Smooth muscle cell (in vitro differentiated cells): Measurements from ENCODE around the gene ARSK. TPM values are rescaled to one million over a fixed set of nuclear protein-coding genes. Genes with fewer than 3 reads are reported as not detected.

Experiments used
- DNase-seq: peaks from one replicate; lab custom pipeline; 2025; ENCODE audit not compliant: unreplicated experiment; lab: John Stamatoyannopoulos, UW
- H2AFZ ChIP-seq: fragments of 200-600 bp; sonication (generic); 2 replicates; pipeline ENCODE4 v1.6.0; 2016; ENCODE audit warnings: antibody characterized with exemption, low read depth, mild to moderate bottlenecking
- H3F3A ChIP-seq: fragments of 200-600 bp; sonication (generic); 2 replicates; pipeline ENCODE4 v1.6.0; 2017; ENCODE audit warnings: antibody characterized with exemption, low read depth
- H3K27ac ChIP-seq: fragments of 200-600 bp; sonication (generic); 2 replicates; pipeline ENCODE4 v1.5.1; 2016; ENCODE audit warnings: low read depth, mild to moderate bottlenecking
- H3K27me3 ChIP-seq: fragments of 200-600 bp; sonication (generic); 2 replicates; pipeline ENCODE4 v1.6.1; 2016; ENCODE audit warnings: low read depth, mild to moderate bottlenecking
- H3K36me3 ChIP-seq: fragments of 200-600 bp; sonication (generic); 2 replicates; pipeline ENCODE4 v1.5.1; 2016; ENCODE audit warnings: low read depth
- H3K4me1 ChIP-seq: fragments of 200-600 bp; sonication (generic); 2 replicates; pipeline ENCODE4 v1.5.1; 2016; ENCODE audit warnings: low read depth
- H3K4me2 ChIP-seq: fragments of 200-600 bp; sonication (generic); 2 replicates; pipeline ENCODE4 v1.6.0; 2016; ENCODE audit warnings: mild to moderate bottlenecking
- H3K4me3 ChIP-seq: fragments of 200-600 bp; sonication (generic); 2 replicates; pipeline ENCODE4 v1.5.1; 2016; ENCODE audit warnings: mild to moderate bottlenecking
- H3K79me2 ChIP-seq: fragments of 200-600 bp; sonication (generic); 2 replicates; pipeline ENCODE4 v1.6.0; 2016; ENCODE audit warnings: low read depth, mild to moderate bottlenecking
- H3K9ac ChIP-seq: fragments of 200-600 bp; sonication (generic); 2 replicates; pipeline ENCODE4 v1.6.0; 2016; ENCODE audit warnings: low read depth
- H3K9me3 ChIP-seq: fragments of 200-600 bp; sonication (generic); replicated peaks from 2 replicates; pipeline ENCODE4 v1.5.1; 2016; ENCODE audit warnings: low read depth
- H4K20me1 ChIP-seq: fragments of 200-600 bp; sonication (generic); 2 replicates; pipeline ENCODE4 v1.6.0; 2016; ENCODE audit warnings: low read depth
- CTCF ChIP-seq: fragments of 200-600 bp; sonication (generic); IDR thresholded peaks from 2 replicates; pipeline ENCODE4 v1.5.1; 2017; ENCODE audit warnings: borderline replicate concordance, mild to moderate bottlenecking, antibody characterized with exemption; ENCODE audit not compliant: insufficient read depth, poor library complexity, severe bottlenecking
- WGBS: methylation state at CpG from one replicate; pipeline ENCODE4 v1.1.7; 2016; ENCODE audit warnings: low lambda C conversion rate; 5-methylcytosine and 5-hydroxymethylcytosine counted together
- polyA plus RNA-seq: library from polyadenylated mRNA; unstranded; fragments of >200 nt; fragmentation: Nextera tagmentation; extraction: Ambion mirVana; gene quantifications from 2 replicates; pipeline ENCODE4 v1.2.1, GENCODE V29; 2016
- total RNA-seq: library from RNA; depleted of rRNA; stranded (reverse); fragments of >200 nt; gene quantifications from 2 replicates; pipeline ENCODE4 v1.2.3, GENCODE V29; 2014

ARSK gene
- total and polyA plus RNA-seq, 2 experiments from 2014 or later, result 12.1 to 18.8 TPM

DNA sequence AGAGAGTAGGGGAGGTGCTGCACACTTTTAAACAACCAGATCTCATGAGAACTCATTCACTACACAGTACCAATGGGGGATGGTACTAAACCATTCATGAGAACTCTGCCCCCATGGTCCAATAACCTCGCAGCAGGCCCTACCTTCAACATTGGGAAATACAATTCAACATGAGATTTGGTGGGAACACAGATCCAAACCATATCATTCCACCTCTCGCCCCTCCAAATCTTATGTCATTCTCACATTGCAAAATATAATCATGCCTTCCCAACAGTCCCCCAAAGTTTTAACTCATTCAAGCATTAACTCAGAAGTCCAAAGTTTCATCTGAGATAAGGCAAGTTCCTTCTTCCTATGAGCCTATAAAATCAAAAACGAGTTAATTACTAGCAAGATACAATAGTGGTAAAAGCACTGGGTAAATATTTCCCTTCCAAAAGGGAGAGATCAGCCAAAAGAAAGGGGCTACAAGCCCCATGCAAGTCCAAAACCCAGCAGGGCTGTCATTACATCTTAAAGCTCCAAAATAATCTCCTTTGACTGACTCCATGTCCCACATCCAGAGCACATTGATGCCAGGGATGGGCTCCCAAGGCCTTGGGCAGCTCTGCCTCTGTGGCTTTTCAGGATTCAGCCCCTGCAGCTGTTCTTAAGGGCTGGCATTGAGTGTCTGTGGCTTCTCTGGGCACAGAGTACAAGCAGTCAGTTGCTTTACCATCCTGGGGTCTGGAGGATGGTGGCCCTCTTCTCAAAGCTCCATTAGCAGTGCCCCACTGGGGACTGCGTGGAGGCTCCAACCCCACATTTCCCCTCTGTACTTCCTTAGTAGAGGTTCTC, 73.3 kb downstream of the ARSK start:
- no peak for DNase-seq
- Histone ChIP-seq H3K4me1 (no peaks in the 10 kb centered on the region), H3K36me3 (no peaks in the 10 kb centered on the region), H3K9me3 (no peaks in the 10 kb centered on the region), H3K4me3 (no peak overlapping the region), H2AFZ (no peak overlapping the region), H3K9ac (no peak overlapping the region), H3K27me3 (no peaks in the 10 kb centered on the region), H3K79me2 (no peaks in the 10 kb centered on the region), H3K4me2 (no peak overlapping the region), H4K20me1 (no peaks in the 10 kb centered on the region), H3F3A (no peaks in the 10 kb centered on the region), H3K27ac (no peak overlapping the region)
- WGBS, result 91% methylated on average over 4 of the region's 4 CpGs
- TF ChIP-seq CTCF, result no peak

DNA sequence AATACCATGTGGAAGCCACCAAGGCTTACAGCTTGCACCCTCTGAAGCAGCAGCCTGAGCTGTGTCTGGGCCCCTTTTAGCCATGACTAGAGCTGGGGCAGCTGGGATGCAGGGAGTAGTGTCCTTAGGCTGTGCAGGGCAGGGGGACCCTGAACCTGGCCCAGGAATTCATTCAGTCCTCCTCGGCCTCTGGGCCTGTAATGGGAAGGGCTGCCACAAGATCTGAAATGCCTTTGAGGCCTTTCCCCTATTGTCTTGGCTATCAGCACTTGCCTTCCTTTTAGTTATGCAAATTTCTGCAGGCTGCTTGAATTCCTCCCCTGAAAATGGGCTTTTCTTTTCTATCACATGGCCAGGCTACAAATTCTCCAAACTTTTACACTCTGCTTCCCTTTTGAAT, 74.0 kb downstream of the ARSK start:
- DNase-seq, result no peak
- no peak overlapping the region for H2AFZ ChIP-seq
- no peak overlapping the region for H3K27ac ChIP-seq
- no peak overlapping the region for H3K9ac ChIP-seq
- H3K4me1 ChIP-seq, result no peaks in the 10 kb centered on the region
- H3F3A ChIP-seq, result no peaks in the 10 kb centered on the region
- no peaks in the 10 kb centered on the region for H3K27me3 ChIP-seq
- 95% methylated on average over 1 of the region's 1 CpG for WGBS
- no peaks in the 10 kb centered on the region for H3K36me3 ChIP-seq
- no peaks in the 10 kb centered on the region for H3K79me2 ChIP-seq
- no peak overlapping the region for H3K4me3 ChIP-seq
- TF ChIP-seq CTCF, result no peak
- H3K9me3 ChIP-seq, result no peaks in the 10 kb centered on the region
- no peak overlapping the region for H3K4me2 ChIP-seq
- no peaks in the 10 kb centered on the region for H4K20me1 ChIP-seq

DNA sequence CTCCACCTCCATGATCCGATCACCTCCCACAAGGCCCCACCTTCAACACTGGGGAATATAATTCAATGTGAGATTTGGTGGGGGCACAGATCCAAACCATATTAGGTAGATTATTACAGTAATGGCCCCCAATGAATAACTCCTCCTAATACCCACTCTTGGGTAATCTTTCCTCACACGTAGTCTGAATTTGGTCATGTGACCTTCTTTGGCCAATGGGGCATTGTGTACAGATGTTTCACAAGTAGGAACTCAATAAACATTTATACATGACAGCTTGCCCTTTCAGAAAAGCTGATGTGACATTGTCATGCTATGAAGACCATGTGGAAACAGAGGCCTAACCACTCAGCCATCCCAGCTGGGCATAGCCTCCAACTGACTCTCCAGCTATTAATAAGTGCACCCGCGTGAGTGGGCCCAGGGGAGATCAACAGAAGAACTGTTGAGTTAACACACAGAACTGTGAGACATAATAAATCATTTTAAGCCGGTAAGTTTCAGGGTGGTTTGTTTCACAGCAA, 75.6 kb downstream of the ARSK start:
- WGBS, result 97% methylated on average over 5 of the region's 5 CpGs
- Histone ChIP-seq H3K27ac (no peak overlapping the region), H3K4me1 (no peaks in the 10 kb centered on the region), H3K36me3 (no peaks in the 10 kb centered on the region), H4K20me1 (no peaks in the 10 kb centered on the region), H3K9me3 (no peaks in the 10 kb centered on the region), H3K4me3 (no peak overlapping the region), H3F3A (no peaks in the 10 kb centered on the region), H3K4me2 (no peak overlapping the region), H3K9ac (no peak overlapping the region), H2AFZ (no peak overlapping the region), H3K27me3 (no peaks in the 10 kb centered on the region), H3K79me2 (no peaks in the 10 kb centered on the region)
- no peak for DNase-seq
- no peak for TF ChIP-seq CTCF
